ENCODE results near the gene RIN2. TPM values are rescaled to one million over a fixed set of nuclear protein-coding genes. Genes with fewer than 3 reads are reported as not detected.

The RIN2 gene, protein sequence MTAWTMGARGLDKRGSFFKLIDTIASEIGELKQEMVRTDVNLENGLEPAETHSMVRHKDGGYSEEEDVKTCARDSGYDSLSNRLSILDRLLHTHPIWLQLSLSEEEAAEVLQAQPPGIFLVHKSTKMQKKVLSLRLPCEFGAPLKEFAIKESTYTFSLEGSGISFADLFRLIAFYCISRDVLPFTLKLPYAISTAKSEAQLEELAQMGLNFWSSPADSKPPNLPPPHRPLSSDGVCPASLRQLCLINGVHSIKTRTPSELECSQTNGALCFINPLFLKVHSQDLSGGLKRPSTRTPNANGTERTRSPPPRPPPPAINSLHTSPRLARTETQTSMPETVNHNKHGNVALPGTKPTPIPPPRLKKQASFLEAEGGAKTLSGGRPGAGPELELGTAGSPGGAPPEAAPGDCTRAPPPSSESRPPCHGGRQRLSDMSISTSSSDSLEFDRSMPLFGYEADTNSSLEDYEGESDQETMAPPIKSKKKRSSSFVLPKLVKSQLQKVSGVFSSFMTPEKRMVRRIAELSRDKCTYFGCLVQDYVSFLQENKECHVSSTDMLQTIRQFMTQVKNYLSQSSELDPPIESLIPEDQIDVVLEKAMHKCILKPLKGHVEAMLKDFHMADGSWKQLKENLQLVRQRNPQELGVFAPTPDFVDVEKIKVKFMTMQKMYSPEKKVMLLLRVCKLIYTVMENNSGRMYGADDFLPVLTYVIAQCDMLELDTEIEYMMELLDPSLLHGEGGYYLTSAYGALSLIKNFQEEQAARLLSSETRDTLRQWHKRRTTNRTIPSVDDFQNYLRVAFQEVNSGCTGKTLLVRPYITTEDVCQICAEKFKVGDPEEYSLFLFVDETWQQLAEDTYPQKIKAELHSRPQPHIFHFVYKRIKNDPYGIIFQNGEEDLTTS
- total RNA-seq = 31.5 and 50.4 TPM in 2 replicates

GRCh38 chr20:19758133-19758500 lies at the start of gene RIN2:
RIN2 (plus strand) TSS chr20:19758258; CDS start chr20:19889602, 131,344 bp downstream.

